Suprapubic skin (tissue), 4 donors: Measurements from ENCODE around the gene DDX47.

Source experiments
- EP300 ChIP-seq: sonication (generic); formaldehyde crosslinking; IDR thresholded peaks from one replicate; pipeline ENCODE4 v1.6.1; 2017; ENCODE audit warnings: antibody characterized with exemption
- POLR2A ChIP-seq, 2 donors: fragments of 450-650 bp; IDR thresholded peaks; one replicate each; pipeline ENCODE4 v1.6.1; 2017; ENCODE audit warnings: antibody characterized with exemption in 2 of 2, mild to moderate bottlenecking in 2 of 2, moderate library complexity in 2 of 2
- POLR2AphosphoS5 ChIP-seq, 3 donors: sonication (generic); formaldehyde crosslinking; IDR thresholded peaks; one replicate each; pipeline ENCODE4 v1.6.1; 2017; ENCODE audit warnings: antibody characterized with exemption in 3 of 3
- TF ChIP-seq, protein P1 (sequence below), 2 donors: fragments of 200-600 bp in 1 of 2; fragments of 450-650 bp in 1 of 2; sonication (generic) in 1 of 2; IDR thresholded peaks; one replicate each; pipeline ENCODE4 v1.5.1; 2016 to 2019; ENCODE audit warnings: antibody characterized with exemption in 2 of 2, mild to moderate bottlenecking in 1 of 2, moderate library complexity in 1 of 2

DNA sequence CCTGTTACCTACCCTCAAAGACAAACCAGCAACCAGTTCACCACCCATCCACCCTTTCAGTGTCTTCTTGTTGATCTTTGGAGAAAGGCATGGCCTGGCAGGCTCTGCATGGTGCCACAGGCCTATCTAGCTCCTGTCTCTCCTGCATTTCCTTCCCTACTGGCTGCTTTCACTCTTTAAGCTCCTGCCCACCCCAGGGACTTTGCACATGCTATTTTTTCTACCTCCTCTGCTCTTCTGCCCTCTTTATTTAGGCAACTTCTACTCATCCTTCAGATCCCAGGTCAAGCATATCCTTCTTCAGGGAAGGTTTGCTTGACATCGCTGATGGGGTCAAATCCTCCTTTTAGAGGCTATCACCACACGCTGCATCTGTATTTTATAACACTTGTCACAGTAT is 51.1 kb downstream of the DDX47 start:
- TF ChIP-seq POLR2AphosphoS5 (IDR thresholded peaks at IDR 0.05) = no peak
- TF ChIP-seq, protein P1, sequence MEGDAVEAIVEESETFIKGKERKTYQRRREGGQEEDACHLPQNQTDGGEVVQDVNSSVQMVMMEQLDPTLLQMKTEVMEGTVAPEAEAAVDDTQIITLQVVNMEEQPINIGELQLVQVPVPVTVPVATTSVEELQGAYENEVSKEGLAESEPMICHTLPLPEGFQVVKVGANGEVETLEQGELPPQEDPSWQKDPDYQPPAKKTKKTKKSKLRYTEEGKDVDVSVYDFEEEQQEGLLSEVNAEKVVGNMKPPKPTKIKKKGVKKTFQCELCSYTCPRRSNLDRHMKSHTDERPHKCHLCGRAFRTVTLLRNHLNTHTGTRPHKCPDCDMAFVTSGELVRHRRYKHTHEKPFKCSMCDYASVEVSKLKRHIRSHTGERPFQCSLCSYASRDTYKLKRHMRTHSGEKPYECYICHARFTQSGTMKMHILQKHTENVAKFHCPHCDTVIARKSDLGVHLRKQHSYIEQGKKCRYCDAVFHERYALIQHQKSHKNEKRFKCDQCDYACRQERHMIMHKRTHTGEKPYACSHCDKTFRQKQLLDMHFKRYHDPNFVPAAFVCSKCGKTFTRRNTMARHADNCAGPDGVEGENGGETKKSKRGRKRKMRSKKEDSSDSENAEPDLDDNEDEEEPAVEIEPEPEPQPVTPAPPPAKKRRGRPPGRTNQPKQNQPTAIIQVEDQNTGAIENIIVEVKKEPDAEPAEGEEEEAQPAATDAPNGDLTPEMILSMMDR (IDR thresholded peaks at IDR 0.05) = no peak
- TF ChIP-seq POLR2A (IDR thresholded peaks at IDR 0.05) = no peak
- TF ChIP-seq EP300 = no peak
